ENCODE measurements around the gene PFDN2. TPM values are rescaled to one million over a fixed set of nuclear protein-coding genes. Genes with fewer than 3 reads are reported as not detected.
A peak's percentile ranks its signal among the peaks of the same experiment; 100 is the strongest.

Gene PFDN2
- total and polyA plus RNA-seq, 2 experiments from 2014 or later, result 45.6 to 352 TPM

- TF ChIP-seq POLR2AphosphoS5 (IDR thresholded peaks at IDR 0.05; ENCODE audit: low read depth), result 0 out of 2 replicates have a peak, but pooled peaks have one; percentile 49
- TF ChIP-seq ETS1 (IDR thresholded peaks at IDR 0.05), result peak; percentile 88
- TF ChIP-seq ZNF114 (CRISPR knock-in tag; IDR thresholded peaks at IDR 0.05), result no peak
- peak; percentile 46 for TF ChIP-seq CREB1 (CRISPR knock-in tag; IDR thresholded peaks at IDR 0.05; ENCODE audit: low read depth)
- TF ChIP-seq EZH2phosphoT487 (IDR thresholded peaks at IDR 0.05; ENCODE audit: unreplicated experiment), result no peak
- no peak for TF ChIP-seq JUNB (IDR thresholded peaks at IDR 0.05; ENCODE audit: unreplicated experiment)
These were observed 14.8 kb upstream of the PFDN2 start, which contains the start of gene DEDD (continued) for GRCh38 chr1:161132410-161133219.

- Histone ChIP-seq H4K20me1 (replicated peaks; ENCODE audit: insufficient read depth) (no peaks in the 10 kb centered on the region; the same call in none of the 2 replicates), H3K27me3 (ENCODE audit: insufficient read depth) (no peaks in the 10 kb centered on the region), H3K4me2 (peak overlapping the region; percentile 87), H3K36me3 (ENCODE audit: insufficient read depth) (peaks cover 20% of the 10 kb centered on the region), H3K4me3 (peak overlapping the region; percentile 77), H3K27ac (ENCODE audit: low read depth) (peak overlapping the region; percentile 97), H3K79me2 (replicated peaks; ENCODE audit: insufficient read depth) (peaks cover 77% of the 10 kb centered on the region), H3K4me1 (ENCODE audit: insufficient read depth) (peaks cover 24% of the 10 kb centered on the region), H2AFZ (peak overlapping the region; percentile 87), H3F3A (replicated peaks; ENCODE audit: low read depth) (peaks cover 24% of the 10 kb centered on the region), H3K9me2 (ENCODE audit: insufficient read depth) (no peaks in the 10 kb centered on the region; the same call in 1 of the 2 replicates)
- peak; percentile 22 for DNase-seq (ENCODE audit: low spot score)
- Mint-ChIP-seq H3K4me3 (no peak overlapping the region; the same call in 2 of the 3 replicates), H3K9me3 (no peaks in the 10 kb centered on the region), H3K27me3 (ENCODE audit: insufficient read depth, low read depth, poor library complexity) (peaks cover 3% of the 10 kb centered on the region), H3K27ac (peak overlapping the region; percentile 97), H3K36me3 (ENCODE audit: low read depth) (peaks cover 23% of the 10 kb centered on the region), H3K4me1 (peaks cover 23% of the 10 kb centered on the region)
- TF ChIP-seq STAT1 (IDR thresholded peaks at IDR 0.05; ENCODE audit: unreplicated experiment), result no peak
- TF ChIP-seq JUNB (IDR thresholded peaks at IDR 0.05; ENCODE audit: unreplicated experiment), result no peak
- TF ChIP-seq CTCF (conservative IDR thresholded peaks at IDR 0.05; ENCODE audit: low read depth in 2 of 2), result no peak
- peak; percentile 63 for ATAC-seq
These were observed 13.9 kb upstream of the PFDN2 start for GRCh38 chr1:161131523-161132409.
